ENCODE measurements around the gene CUL5.

DNA sequence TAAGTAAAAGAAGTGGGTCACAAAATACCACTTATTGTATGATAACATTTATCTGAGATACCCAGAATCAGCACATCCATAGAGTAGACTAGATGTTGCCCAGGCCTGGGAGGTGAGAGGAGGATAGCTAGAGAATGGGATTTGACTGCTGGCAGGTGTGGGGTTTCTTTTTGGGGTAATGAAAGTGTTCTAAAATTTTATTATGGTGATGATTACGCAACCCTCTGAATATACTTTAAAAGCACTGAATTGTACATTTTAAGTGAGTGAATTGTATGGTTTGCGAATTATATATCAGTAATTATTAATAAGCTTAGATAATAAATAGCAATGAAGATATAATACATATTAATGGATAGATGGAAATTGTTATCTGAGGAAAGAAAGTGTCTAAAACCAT is 77.0 kb downstream of the CUL5 start:
- TF ChIP-seq, protein P1, sequence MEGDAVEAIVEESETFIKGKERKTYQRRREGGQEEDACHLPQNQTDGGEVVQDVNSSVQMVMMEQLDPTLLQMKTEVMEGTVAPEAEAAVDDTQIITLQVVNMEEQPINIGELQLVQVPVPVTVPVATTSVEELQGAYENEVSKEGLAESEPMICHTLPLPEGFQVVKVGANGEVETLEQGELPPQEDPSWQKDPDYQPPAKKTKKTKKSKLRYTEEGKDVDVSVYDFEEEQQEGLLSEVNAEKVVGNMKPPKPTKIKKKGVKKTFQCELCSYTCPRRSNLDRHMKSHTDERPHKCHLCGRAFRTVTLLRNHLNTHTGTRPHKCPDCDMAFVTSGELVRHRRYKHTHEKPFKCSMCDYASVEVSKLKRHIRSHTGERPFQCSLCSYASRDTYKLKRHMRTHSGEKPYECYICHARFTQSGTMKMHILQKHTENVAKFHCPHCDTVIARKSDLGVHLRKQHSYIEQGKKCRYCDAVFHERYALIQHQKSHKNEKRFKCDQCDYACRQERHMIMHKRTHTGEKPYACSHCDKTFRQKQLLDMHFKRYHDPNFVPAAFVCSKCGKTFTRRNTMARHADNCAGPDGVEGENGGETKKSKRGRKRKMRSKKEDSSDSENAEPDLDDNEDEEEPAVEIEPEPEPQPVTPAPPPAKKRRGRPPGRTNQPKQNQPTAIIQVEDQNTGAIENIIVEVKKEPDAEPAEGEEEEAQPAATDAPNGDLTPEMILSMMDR (IDR thresholded peaks at IDR 0.05): no peak
- no peak for TF ChIP-seq POLR2A (IDR thresholded peaks at IDR 0.05)
- no peak for TF ChIP-seq POLR2AphosphoS5 (IDR thresholded peaks at IDR 0.05)
- no peak for TF ChIP-seq EP300 (IDR thresholded peaks at IDR 0.05)
